GM10266 (cell line): ENCODE measurements around the gene SCLY.

Experiments
- DNase-seq: peaks from one replicate; pipeline ENCODE4 v3.0.0; 2012; ENCODE audit errors: extremely low spot score
- TF ChIP-seq, protein P1 (sequence below): IDR thresholded peaks from 2 replicates; pipeline ENCODE4 v1.5.1; 2012; ENCODE audit warnings: mild to moderate bottlenecking, low read depth; ENCODE audit not compliant: control insufficient read depth, insufficient read depth; ENCODE audit errors: missing control alignments

Gene SCLY

DNA sequence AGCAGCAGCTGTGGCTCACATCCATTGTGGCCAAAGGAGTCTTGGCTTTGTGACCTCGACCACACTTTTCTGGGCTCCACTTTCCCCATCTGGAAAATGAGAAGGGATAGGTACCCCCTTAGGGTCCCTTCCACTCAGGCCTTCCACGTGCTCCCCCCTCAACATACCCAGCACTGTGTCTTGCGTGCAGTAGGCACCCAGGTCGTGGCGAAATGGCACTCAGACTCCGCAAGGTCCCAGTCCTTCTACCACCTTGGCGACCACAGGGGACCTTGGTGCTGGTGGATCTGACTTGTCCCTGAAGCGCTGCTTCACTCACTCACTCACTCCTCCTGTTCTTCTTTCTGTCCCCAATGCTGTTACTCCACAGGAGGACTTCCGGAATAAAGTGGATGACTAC, 19.9 kb upstream of the SCLY start:
- TF ChIP-seq, protein P1, sequence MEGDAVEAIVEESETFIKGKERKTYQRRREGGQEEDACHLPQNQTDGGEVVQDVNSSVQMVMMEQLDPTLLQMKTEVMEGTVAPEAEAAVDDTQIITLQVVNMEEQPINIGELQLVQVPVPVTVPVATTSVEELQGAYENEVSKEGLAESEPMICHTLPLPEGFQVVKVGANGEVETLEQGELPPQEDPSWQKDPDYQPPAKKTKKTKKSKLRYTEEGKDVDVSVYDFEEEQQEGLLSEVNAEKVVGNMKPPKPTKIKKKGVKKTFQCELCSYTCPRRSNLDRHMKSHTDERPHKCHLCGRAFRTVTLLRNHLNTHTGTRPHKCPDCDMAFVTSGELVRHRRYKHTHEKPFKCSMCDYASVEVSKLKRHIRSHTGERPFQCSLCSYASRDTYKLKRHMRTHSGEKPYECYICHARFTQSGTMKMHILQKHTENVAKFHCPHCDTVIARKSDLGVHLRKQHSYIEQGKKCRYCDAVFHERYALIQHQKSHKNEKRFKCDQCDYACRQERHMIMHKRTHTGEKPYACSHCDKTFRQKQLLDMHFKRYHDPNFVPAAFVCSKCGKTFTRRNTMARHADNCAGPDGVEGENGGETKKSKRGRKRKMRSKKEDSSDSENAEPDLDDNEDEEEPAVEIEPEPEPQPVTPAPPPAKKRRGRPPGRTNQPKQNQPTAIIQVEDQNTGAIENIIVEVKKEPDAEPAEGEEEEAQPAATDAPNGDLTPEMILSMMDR, result no peak
- no peak for DNase-seq

DNA sequence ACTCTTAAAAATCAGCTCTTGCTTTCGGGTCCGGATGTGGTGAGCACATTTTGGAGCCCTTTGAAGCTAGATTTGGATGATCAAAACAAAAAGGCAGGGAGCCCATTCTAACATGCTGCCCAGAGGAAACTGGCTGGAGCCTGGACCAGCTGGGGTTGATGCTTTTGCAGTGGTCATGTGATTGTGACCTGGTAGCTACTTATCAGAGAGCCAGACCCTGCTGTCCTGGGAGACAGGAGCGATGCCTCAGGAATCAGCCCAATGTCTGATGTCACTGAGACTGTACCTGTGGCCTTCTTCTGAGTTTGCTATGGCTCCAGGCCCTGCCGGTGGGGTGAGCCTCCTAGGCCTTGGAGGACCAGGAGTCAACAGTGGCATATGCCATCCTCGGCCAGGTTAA, 18.7 kb upstream of the SCLY start:
- TF ChIP-seq, protein P1, result no peak
- no peak for DNase-seq

DNA sequence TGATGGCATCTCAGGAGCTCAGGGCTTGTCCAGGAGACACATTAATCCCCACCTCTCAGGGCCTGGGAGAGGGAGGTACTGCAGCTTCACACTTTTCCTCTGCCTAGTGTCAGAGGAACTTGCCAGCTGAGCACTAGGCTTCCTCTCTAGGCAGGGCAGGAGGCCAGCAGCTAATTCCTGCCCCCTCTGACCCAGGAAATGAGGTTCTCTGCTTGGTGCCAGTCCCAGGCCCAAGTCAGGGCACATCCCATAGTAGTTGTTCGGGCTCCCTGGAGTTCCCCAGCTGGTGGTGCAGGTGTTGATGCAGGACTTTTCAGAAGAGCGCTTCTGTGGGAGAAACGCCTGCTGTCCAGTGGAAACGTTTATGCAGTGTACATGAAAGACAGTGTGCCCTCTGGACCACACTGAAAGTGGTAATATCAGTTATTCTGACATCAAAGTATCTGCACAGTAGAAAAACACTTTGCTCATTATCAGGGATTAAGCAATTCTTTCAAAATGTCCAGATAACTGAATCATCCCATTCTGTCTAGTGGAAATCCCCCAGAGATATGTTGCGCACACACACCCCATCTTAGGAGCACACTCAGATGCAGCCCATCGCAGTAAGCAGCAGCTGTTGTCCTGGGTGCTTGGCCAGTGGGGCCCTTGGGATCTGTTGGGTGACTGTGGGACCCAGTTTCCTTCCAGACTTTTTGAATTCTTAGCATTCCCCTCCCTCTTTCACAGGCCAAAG, 17.8 kb upstream of the SCLY start:
- TF ChIP-seq, protein P1, result no peak
- no peak for DNase-seq

DNA sequence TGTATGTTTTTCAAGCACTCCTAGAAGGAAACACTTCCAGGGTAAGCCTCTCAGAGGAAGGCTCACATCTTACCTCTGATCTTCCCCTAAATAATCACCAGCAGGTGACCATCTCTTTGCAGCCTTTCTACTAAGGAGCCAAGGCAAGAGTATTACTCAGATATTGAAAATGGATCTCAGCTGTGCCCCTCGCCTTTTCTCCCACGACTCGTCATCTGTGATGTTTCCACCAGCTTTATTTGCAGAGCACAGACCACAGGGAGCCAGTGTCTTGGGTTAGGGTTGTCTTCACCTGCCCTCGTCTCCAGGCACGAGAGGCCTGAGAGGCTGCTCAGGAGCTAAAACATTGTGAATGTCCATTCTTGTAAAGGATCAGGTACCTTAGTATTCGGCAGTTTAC, 16.9 kb upstream of the SCLY start:
- no peak for DNase-seq
- TF ChIP-seq, protein P1, result no peak

DNA sequence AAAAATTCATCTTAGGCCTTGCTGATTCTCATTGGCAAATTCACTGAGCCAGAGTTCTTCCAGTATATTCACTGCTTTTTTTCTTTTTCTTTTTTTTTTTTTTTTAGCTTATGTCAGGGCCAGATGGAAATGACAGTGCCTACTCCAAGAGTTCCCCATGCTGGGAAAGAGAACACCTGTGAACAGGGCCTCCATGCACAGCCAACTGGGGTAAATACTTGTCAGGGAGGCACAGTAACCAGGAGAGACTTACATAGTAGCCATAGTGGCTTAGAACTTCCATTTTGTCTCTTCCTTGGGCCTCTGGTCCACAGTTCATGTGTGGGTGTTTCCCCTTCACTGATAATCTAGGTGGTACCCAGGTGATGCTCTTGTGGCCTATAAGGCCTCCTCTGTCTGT, 15.2 kb upstream of the SCLY start:
- no peak for DNase-seq
- TF ChIP-seq, protein P1, result no peak

DNA sequence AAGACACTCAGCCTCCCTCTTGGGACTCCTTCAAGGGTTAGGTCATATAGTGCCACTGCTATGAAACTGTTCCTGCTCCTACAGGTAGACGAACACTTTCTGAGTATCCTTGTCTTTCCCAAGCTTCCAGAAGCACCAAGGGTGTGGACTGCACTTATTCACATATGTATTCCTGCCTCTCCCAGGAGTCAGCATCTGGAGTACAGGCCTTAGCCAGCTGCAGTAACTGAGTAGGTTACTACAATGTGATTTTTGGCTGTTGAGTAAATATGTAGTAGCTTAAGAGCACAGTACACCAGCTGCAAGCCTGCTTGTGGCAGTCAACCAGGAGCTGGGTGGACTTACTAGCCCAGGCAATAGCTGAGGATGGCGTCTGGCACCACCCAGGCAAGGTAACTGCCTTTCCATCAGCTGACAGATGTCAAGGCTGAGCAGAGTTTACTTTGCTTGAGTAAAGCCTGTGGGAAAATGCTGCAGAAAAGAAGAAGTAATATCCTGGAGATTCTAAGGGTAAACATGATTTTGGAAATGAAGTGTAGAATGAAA, 14.0 kb upstream of the SCLY start:
- TF ChIP-seq, protein P1, result no peak
- DNase-seq, result no peak

DNA sequence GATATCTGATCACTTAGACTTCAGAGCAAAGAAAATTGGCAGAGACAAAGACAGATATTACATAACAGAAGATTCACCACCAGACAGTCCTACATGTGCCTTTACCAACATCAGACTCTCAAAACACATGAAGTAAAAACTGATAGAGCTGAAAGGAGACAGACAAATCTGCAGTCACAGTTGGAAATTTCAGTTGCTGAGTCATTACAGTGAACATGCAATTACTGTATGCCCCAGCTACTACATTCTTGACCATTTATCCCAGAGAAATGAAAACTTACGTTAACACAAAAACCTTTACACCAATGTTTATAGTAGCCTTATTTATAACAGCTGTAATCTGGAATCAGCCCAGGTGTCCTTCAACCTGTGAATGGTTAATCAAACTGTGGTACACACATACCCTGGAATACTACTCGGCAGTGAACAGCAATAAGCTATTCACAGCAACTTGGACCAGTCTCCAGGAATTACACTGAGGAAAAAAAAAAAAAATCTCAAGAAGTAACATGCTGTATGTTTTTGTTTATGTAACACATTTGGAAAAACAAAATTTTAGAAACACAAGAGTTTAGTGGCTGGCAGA, 7.5 kb upstream of the SCLY start:
- TF ChIP-seq, protein P1, result no peak
- no peak for DNase-seq
